Astrocyte (in vitro differentiated cells and primary cell): ENCODE data around the gene GABARAP.

Experiments used
- EZH2 ChIP-seq: IDR thresholded peaks from 2 replicates; pipeline ENCODE4 v1.6.1; 2012; ENCODE audit warnings: mild to moderate bottlenecking, low read length, inconsistent platforms; ENCODE audit not compliant: insufficient read depth
- TF ChIP-seq, protein P1 (sequence below): IDR thresholded peaks from 2 replicates; pipeline ENCODE4 v1.5.1; 2011; ENCODE audit warnings: low read depth, mild to moderate bottlenecking, inconsistent platforms, low read length, moderate library complexity; ENCODE audit not compliant: insufficient read depth

DNA sequence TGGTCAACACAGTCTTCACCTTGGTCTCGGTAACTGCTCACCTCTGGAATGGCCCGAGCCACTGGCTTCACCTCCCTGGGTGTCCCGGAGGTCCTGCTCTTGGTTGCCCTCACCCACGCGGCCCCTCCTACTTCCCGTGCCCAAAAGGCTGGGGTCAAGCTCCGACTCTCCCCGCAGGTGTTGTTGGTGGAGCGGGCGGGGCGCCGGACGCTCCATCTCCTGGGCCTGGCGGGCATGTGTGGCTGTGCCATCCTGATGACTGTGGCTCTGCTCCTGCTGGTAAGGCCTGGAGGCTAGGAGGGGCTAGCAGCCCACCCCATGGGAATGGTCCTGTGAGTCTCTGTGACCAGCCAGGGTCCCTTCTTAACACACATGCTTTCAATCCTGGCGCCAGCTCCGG lies 42.7 kb upstream of the GABARAP start:
- TF ChIP-seq, protein P1, sequence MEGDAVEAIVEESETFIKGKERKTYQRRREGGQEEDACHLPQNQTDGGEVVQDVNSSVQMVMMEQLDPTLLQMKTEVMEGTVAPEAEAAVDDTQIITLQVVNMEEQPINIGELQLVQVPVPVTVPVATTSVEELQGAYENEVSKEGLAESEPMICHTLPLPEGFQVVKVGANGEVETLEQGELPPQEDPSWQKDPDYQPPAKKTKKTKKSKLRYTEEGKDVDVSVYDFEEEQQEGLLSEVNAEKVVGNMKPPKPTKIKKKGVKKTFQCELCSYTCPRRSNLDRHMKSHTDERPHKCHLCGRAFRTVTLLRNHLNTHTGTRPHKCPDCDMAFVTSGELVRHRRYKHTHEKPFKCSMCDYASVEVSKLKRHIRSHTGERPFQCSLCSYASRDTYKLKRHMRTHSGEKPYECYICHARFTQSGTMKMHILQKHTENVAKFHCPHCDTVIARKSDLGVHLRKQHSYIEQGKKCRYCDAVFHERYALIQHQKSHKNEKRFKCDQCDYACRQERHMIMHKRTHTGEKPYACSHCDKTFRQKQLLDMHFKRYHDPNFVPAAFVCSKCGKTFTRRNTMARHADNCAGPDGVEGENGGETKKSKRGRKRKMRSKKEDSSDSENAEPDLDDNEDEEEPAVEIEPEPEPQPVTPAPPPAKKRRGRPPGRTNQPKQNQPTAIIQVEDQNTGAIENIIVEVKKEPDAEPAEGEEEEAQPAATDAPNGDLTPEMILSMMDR, result no peak
- TF ChIP-seq EZH2, result no peak
